ENCODE data around the gene KCNE1. TPM values are rescaled to one million over a fixed set of nuclear protein-coding genes. Genes with fewer than 3 reads are reported as not detected.
"Not testable (repeated sequence)": the region's sequence is repeated elsewhere in the genome, so short reads cannot be mapped to it uniquely, and the experiment has no call there.

Gene KCNE1
- total RNA-seq, 1 donor from 2014 or later = 0.53 TPM

- not testable (repeated sequence) for DNase-seq (ENCODE audit: low spot score, unreplicated experiment); H3K4me3 Mint-ChIP-seq (ENCODE audit: low read depth); H3K27me3 Mint-ChIP-seq; H3K36me3 Mint-ChIP-seq (ENCODE audit: insufficient read depth); H3K9me3 Mint-ChIP-seq (ENCODE audit: low read depth); H3K27ac Mint-ChIP-seq; H3K4me1 Mint-ChIP-seq (ENCODE audit: low read depth)
Observed at GRCh38 chr21:34423805-34424204, 88.2 kb downstream of the KCNE1 start, which contains the start of gene SMIM34. Gene SMIM34 (minus strand): TSS chr21:34423951. CDS start chr21:34423839, 112 bp downstream.

- H3K27me3 Mint-ChIP-seq; H3K4me3 Mint-ChIP-seq (ENCODE audit: low read depth); H3K4me1 Mint-ChIP-seq (ENCODE audit: low read depth); H3K9me3 Mint-ChIP-seq (ENCODE audit: low read depth); H3K36me3 Mint-ChIP-seq (ENCODE audit: insufficient read depth); H3K27ac Mint-ChIP-seq; DNase-seq (ENCODE audit: low spot score, unreplicated experiment): not testable (repeated sequence)
Observed at GRCh38 chr21:34417448-34418077, 94.4 kb downstream of the KCNE1 start.

GRCh38 chr21:34407294-34407693 lies 104.7 kb downstream of the KCNE1 start:
- not testable (repeated sequence) for H3K4me1 Mint-ChIP-seq (ENCODE audit: low read depth); H3K36me3 Mint-ChIP-seq (ENCODE audit: insufficient read depth); DNase-seq (ENCODE audit: low spot score, unreplicated experiment); H3K4me3 Mint-ChIP-seq (ENCODE audit: low read depth); H3K9me3 Mint-ChIP-seq (ENCODE audit: low read depth); H3K27me3 Mint-ChIP-seq; H3K27ac Mint-ChIP-seq

- H3K36me3 Mint-ChIP-seq (ENCODE audit: insufficient read depth); H3K4me3 Mint-ChIP-seq (ENCODE audit: low read depth); DNase-seq (ENCODE audit: low spot score, unreplicated experiment); H3K27me3 Mint-ChIP-seq; H3K4me1 Mint-ChIP-seq (ENCODE audit: low read depth); H3K9me3 Mint-ChIP-seq (ENCODE audit: low read depth); H3K27ac Mint-ChIP-seq: not testable (repeated sequence)
Observed at GRCh38 chr21:34406676-34407075, 105.3 kb downstream of the KCNE1 start.

GRCh38 chr21:34406102-34406501 lies 105.9 kb downstream of the KCNE1 start:
- H3K27me3 Mint-ChIP-seq; H3K27ac Mint-ChIP-seq; DNase-seq (ENCODE audit: low spot score, unreplicated experiment); H3K4me3 Mint-ChIP-seq (ENCODE audit: low read depth); H3K36me3 Mint-ChIP-seq (ENCODE audit: insufficient read depth); H3K9me3 Mint-ChIP-seq (ENCODE audit: low read depth); H3K4me1 Mint-ChIP-seq (ENCODE audit: low read depth): not testable (repeated sequence)

GRCh38 chr21:34405686-34406085 lies 106.3 kb downstream of the KCNE1 start:
- DNase-seq (ENCODE audit: low spot score, unreplicated experiment); H3K27me3 Mint-ChIP-seq; H3K4me3 Mint-ChIP-seq (ENCODE audit: low read depth); H3K4me1 Mint-ChIP-seq (ENCODE audit: low read depth); H3K27ac Mint-ChIP-seq; H3K36me3 Mint-ChIP-seq (ENCODE audit: insufficient read depth); H3K9me3 Mint-ChIP-seq (ENCODE audit: low read depth): not testable (repeated sequence)

GRCh38 chr21:34404742-34405141 lies 107.3 kb downstream of the KCNE1 start:
- H3K36me3 Mint-ChIP-seq (ENCODE audit: insufficient read depth); H3K27ac Mint-ChIP-seq; H3K4me3 Mint-ChIP-seq (ENCODE audit: low read depth); DNase-seq (ENCODE audit: low spot score, unreplicated experiment); H3K4me1 Mint-ChIP-seq (ENCODE audit: low read depth); H3K27me3 Mint-ChIP-seq; H3K9me3 Mint-ChIP-seq (ENCODE audit: low read depth): not testable (repeated sequence)

GRCh38 chr21:34400522-34400921 lies 111.5 kb downstream of the KCNE1 start:
- H3K27ac Mint-ChIP-seq; DNase-seq (ENCODE audit: low spot score, unreplicated experiment); H3K9me3 Mint-ChIP-seq (ENCODE audit: low read depth); H3K4me3 Mint-ChIP-seq (ENCODE audit: low read depth); H3K36me3 Mint-ChIP-seq (ENCODE audit: insufficient read depth); H3K4me1 Mint-ChIP-seq (ENCODE audit: low read depth); H3K27me3 Mint-ChIP-seq: not testable (repeated sequence)

Other genes starting within 250 kb of the KCNE1 start
- 0.55 and 0.58 TPM in 2 replicates for gene KCNE2, start 148.2 kb downstream of the KCNE1 start, total RNA-seq
- gene SMIM11, start 136.7 kb downstream of the KCNE1 start, total RNA-seq = 5.9 and 22.7 TPM in 2 replicates
- not detected in 2 replicates for gene SMIM34, start 88.3 kb downstream of the KCNE1 start, total RNA-seq
- gene RCAN1, start 102.9 kb upstream of the KCNE1 start, total RNA-seq = 11.6 and 14.2 TPM in 2 replicates
- gene CLIC6, start 156.8 kb upstream of the KCNE1 start, total RNA-seq = 14.1 and 16.3 TPM in 2 replicates